WTC11 (cell line): ENCODE results near the gene POLK. TPM values are rescaled to one million over a fixed set of nuclear protein-coding genes. Genes with fewer than 3 reads are reported as not detected.

ENCODE experiments used
- ATAC-seq: fragments of 200-7000 bp; cut with Tn5 transposase; 2 replicates; pipeline ENCODE4 v1.10.0; 2021; ENCODE audit warnings: mild to moderate bottlenecking, moderate library complexity
- CTCF ChIA-PET: fragments of 300-600 bp; sonication (Branson Sonifier 250); formaldehyde crosslinking; loops from one replicate; lab custom pipeline; 2021; ENCODE audit warnings: antibody characterized with exemption; lab: Charles Lee
- POLR2A ChIA-PET: fragments of 350-600 bp; sonication (Branson Sonifier 250); formaldehyde crosslinking; loops from one replicate; lab custom pipeline; 2021; ENCODE audit warnings: antibody characterized with exemption; lab: Charles Lee
- DNase-seq: peaks from one replicate; pipeline ENCODE4 v3.0.0; 2021; ENCODE audit warnings: low spot score
- H3K27ac Mint-ChIP-seq: 2 replicates; pipeline ENCODE4 v1.8.0; 2021; ENCODE audit warnings: mixed read lengths
- H3K27me3 Mint-ChIP-seq: 2 replicates; pipeline ENCODE4 v1.8.0; 2021; ENCODE audit warnings: low read depth, mild to moderate bottlenecking, moderate library complexity, mixed read lengths
- H3K36me3 Mint-ChIP-seq: 2 replicates; pipeline ENCODE4 v1.8.0; 2021; ENCODE audit warnings: mixed read lengths
- H3K4me1 Mint-ChIP-seq: 2 replicates; pipeline ENCODE4 v1.8.0; 2022; ENCODE audit warnings: mixed read lengths
- H3K4me3 Mint-ChIP-seq: 2 replicates; pipeline ENCODE4 v1.8.0; 2021; ENCODE audit warnings: mild to moderate bottlenecking, moderate library complexity, mixed read lengths
- H3K9me3 Mint-ChIP-seq: 2 replicates; pipeline ENCODE4 v1.8.0; 2021; ENCODE audit warnings: mixed read lengths
- AFF4 ChIP-seq: sonication (generic); formaldehyde crosslinking; IDR thresholded peaks from 2 replicates; pipeline ENCODE4 v1.8.1; 2023; ENCODE audit warnings: mild to moderate bottlenecking, missing genetic modification reagents, borderline replicate concordance
- ARID4B ChIP-seq: sonication (generic); formaldehyde crosslinking; IDR thresholded peaks from 2 replicates; pipeline ENCODE4 v1.8.0; 2023; ENCODE audit warnings: missing genetic modification reagents, mild to moderate bottlenecking, borderline replicate concordance
- ATF1 ChIP-seq: sonication (generic); formaldehyde crosslinking; IDR thresholded peaks from 2 replicates; pipeline ENCODE4 v1.8.1; 2023; ENCODE audit warnings: mild to moderate bottlenecking, moderate library complexity, missing genetic modification reagents
- CREB1 ChIP-seq: sonication (generic); formaldehyde crosslinking; IDR thresholded peaks from 2 replicates; pipeline ENCODE4 v1.8.0; 2023; ENCODE audit warnings: mild to moderate bottlenecking, missing genetic modification reagents
- EMX1 ChIP-seq: fragments of 250-450 bp; sonication (Bioruptor Pico); IDR thresholded peaks from 2 replicates; pipeline ENCODE4 v1.8.0; 2021; ENCODE audit warnings: mild to moderate bottlenecking
- FOXJ3 ChIP-seq: sonication (generic); formaldehyde crosslinking; IDR thresholded peaks from 2 replicates; pipeline ENCODE4 v1.9.0; 2021; ENCODE audit warnings: missing genetic modification reagents, mild to moderate bottlenecking, borderline replicate concordance
- FOXP1 ChIP-seq: sonication (generic); formaldehyde crosslinking; IDR thresholded peaks from 2 replicates; pipeline ENCODE4 v1.8.0; 2022; ENCODE audit warnings: missing genetic modification reagents, mild to moderate bottlenecking, moderate library complexity, borderline replicate concordance
- GRHL2 ChIP-seq: fragments of 250-450 bp; sonication (Bioruptor Pico); IDR thresholded peaks from 2 replicates; pipeline ENCODE4 v1.8.0; 2022; ENCODE audit warnings: mild to moderate bottlenecking, moderate library complexity; ENCODE audit not compliant: insufficient replicate concordance, severe bottlenecking
- GTF2I ChIP-seq: fragments of 250-450 bp; sonication (Bioruptor Pico); conservative IDR thresholded peaks from 2 replicates; pipeline ENCODE4 v1.4.0; 2021; ENCODE audit warnings: mild to moderate bottlenecking
- HMGA2 ChIP-seq: fragments of 250-450 bp; sonication (Bioruptor Pico); IDR thresholded peaks from 2 replicates; pipeline ENCODE4 v1.4.0; 2021; ENCODE audit warnings: mild to moderate bottlenecking, moderate library complexity
- MXD4 ChIP-seq: fragments of 250-450 bp; sonication (Bioruptor Pico); IDR thresholded peaks from 2 replicates; pipeline ENCODE4 v1.8.0; 2021; ENCODE audit warnings: mild to moderate bottlenecking, moderate library complexity, borderline replicate concordance
- NFATC4 ChIP-seq: fragments of 250-450 bp; sonication (Bioruptor Pico); IDR thresholded peaks from 2 replicates; pipeline ENCODE4 v1.9.0; 2021; ENCODE audit warnings: mild to moderate bottlenecking
- NFE2L1 ChIP-seq: sonication (generic); formaldehyde crosslinking; IDR thresholded peaks from 2 replicates; pipeline ENCODE4 v1.8.1; 2023; ENCODE audit warnings: missing genetic modification reagents
- RORB ChIP-seq: fragments of 250-450 bp; sonication (Bioruptor Pico); IDR thresholded peaks from 2 replicates; pipeline ENCODE4 v1.9.0; 2021; ENCODE audit warnings: mild to moderate bottlenecking
- SP1 ChIP-seq: sonication (generic); formaldehyde crosslinking; conservative IDR thresholded peaks from 2 replicates; pipeline ENCODE4 v1.8.1; 2022; ENCODE audit warnings: missing genetic modification reagents
- TP53 ChIP-seq: sonication (generic); formaldehyde crosslinking; IDR thresholded peaks from 2 replicates; pipeline ENCODE4 v1.8.1; 2023; ENCODE audit warnings: mild to moderate bottlenecking, missing genetic modification reagents
- ZNF263 ChIP-seq: sonication (generic); formaldehyde crosslinking; IDR thresholded peaks from 2 replicates; pipeline ENCODE4 v1.8.1; 2022; ENCODE audit warnings: low read depth, mild to moderate bottlenecking, moderate library complexity, missing genetic modification reagents
- ZNF317 ChIP-seq: sonication (generic); formaldehyde crosslinking; IDR thresholded peaks from 2 replicates; pipeline ENCODE4 v1.8.1; 2023; ENCODE audit warnings: low read depth, mild to moderate bottlenecking, moderate library complexity, missing genetic modification reagents, borderline replicate concordance
- ZNF396 ChIP-seq: fragments of 250-450 bp; sonication (Bioruptor Pico); IDR thresholded peaks from 2 replicates; pipeline ENCODE4 v1.8.0; 2021; ENCODE audit warnings: mild to moderate bottlenecking, moderate library complexity, borderline replicate concordance
- ZSCAN18 ChIP-seq: fragments of 250-450 bp; sonication (Bioruptor Pico); IDR thresholded peaks from 2 replicates; pipeline ENCODE4 v2.1.2; 2022; ENCODE audit warnings: mild to moderate bottlenecking, moderate library complexity
- total RNA-seq: library from RNA; stranded (reverse); gene quantifications from 3 replicates; pipeline ENCODE4 v1.2.3, GENCODE V29; 2021
- TF ChIP-seq, protein P1 (sequence below): sonication (generic); formaldehyde crosslinking; IDR thresholded peaks from 2 replicates; pipeline ENCODE4 v1.8.0; 2022; ENCODE audit warnings: mild to moderate bottlenecking, missing genetic modification reagents
- TF ChIP-seq, protein P2 (sequence below): sonication (generic); formaldehyde crosslinking; IDR thresholded peaks from 2 replicates; pipeline ENCODE4 v1.8.1; 2022; ENCODE audit warnings: low read depth, mild to moderate bottlenecking, moderate library complexity, missing genetic modification reagents, borderline replicate concordance
- TF ChIP-seq, protein P3 (sequence below): sonication (generic); formaldehyde crosslinking; IDR thresholded peaks from 2 replicates; pipeline ENCODE4 v1.8.0; 2022; ENCODE audit warnings: mild to moderate bottlenecking, missing genetic modification reagents

Gene POLK
- total RNA-seq, 1 experiment from 2014 or later = 7.1 TPM

DNA sequence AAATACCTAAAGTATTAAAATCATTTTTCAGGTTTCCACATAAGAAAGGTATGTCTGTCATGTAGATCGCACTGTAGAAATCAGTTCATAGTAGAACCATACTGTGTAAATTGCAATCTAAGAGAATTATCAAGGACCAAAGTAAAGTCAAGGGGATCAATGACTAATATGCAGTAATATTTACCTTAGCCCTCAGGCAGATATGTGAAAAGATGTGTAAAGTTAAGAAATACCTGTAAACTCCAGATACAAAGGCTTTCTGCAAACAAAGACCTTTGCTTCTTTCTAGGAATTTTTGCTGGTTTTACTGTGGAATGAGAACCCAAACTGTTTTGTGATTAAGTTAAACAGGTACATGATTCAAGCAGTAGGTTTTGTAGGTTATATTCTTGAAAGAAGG lies 11.6 kb downstream of the POLK start:
- H3K27ac Mint-ChIP-seq = no peak overlapping the region
- no peaks in the 10 kb centered on the region for H3K4me1 Mint-ChIP-seq
- H3K9me3 Mint-ChIP-seq = peaks cover 24% of the 10 kb centered on the region
- H3K36me3 Mint-ChIP-seq = peaks cover 15% of the 10 kb centered on the region
- DNase-seq (no peak), ATAC-seq (no peak)
- POLR2A ChIA-PET = no interaction called here
- no peak overlapping the region for H3K4me3 Mint-ChIP-seq
- no peaks in the 10 kb centered on the region for H3K27me3 Mint-ChIP-seq
- TF ChIP-seq, protein P1, sequence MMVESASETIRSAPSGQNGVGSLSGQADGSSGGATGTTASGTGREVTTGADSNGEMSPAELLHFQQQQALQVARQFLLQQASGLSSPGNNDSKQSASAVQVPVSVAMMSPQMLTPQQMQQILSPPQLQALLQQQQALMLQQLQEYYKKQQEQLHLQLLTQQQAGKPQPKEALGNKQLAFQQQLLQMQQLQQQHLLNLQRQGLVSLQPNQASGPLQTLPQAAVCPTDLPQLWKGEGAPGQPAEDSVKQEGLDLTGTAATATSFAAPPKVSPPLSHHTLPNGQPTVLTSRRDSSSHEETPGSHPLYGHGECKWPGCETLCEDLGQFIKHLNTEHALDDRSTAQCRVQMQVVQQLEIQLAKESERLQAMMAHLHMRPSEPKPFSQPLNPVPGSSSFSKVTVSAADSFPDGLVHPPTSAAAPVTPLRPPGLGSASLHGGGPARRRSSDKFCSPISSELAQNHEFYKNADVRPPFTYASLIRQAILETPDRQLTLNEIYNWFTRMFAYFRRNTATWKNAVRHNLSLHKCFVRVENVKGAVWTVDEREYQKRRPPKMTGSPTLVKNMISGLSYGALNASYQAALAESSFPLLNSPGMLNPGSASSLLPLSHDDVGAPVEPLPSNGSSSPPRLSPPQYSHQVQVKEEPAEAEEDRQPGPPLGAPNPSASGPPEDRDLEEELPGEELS (CRISPR knock-in tag) = no peak
- TF ChIP-seq ZNF396 (CRISPR knock-in tag) (no peak), RORB (CRISPR knock-in tag) (no peak), GTF2I (CRISPR knock-in tag) (no peak), CREB1 (CRISPR knock-in tag) (no peak), HMGA2 (CRISPR knock-in tag) (no peak), EMX1 (no peak), NFATC4 (CRISPR knock-in tag) (no peak), FOXP1 (CRISPR knock-in tag) (no peak), SP1 (CRISPR knock-in tag) (no peak), MXD4 (CRISPR knock-in tag) (no peak), ZSCAN18 (CRISPR knock-in tag) (no peak), TP53 (CRISPR knock-in tag) (no peak), NFE2L1 (no peak), ZNF263 (CRISPR knock-in tag) (no peak), ATF1 (no peak), FOXJ3 (CRISPR knock-in tag) (no peak)
- TF ChIP-seq, protein P2, sequence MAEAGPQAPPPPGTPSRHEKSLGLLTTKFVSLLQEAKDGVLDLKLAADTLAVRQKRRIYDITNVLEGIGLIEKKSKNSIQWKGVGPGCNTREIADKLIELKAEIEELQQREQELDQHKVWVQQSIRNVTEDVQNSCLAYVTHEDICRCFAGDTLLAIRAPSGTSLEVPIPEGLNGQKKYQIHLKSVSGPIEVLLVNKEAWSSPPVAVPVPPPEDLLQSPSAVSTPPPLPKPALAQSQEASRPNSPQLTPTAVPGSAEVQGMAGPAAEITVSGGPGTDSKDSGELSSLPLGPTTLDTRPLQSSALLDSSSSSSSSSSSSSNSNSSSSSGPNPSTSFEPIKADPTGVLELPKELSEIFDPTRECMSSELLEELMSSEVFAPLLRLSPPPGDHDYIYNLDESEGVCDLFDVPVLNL (CRISPR knock-in tag) = no peak
- TF ChIP-seq, all 79 proteins: peak for 0
- CTCF ChIA-PET = no interaction called here

- POLR2A ChIA-PET = no interaction called here
- ATAC-seq (no peak), DNase-seq (no peak)
- Mint-ChIP-seq H3K36me3 (peaks cover 15% of the 10 kb centered on the region), H3K27ac (no peak overlapping the region), H3K27me3 (no peaks in the 10 kb centered on the region), H3K4me1 (peaks cover 2% of the 10 kb centered on the region), H3K9me3 (peaks cover 24% of the 10 kb centered on the region), H3K4me3 (no peak overlapping the region)
- CTCF ChIA-PET = no interaction called here
- TF ChIP-seq, protein P3, sequence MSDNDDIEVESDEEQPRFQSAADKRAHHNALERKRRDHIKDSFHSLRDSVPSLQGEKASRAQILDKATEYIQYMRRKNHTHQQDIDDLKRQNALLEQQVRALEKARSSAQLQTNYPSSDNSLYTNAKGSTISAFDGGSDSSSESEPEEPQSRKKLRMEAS (CRISPR knock-in tag) = no peak
- TF ChIP-seq ZNF317 (CRISPR knock-in tag) (no peak), AFF4 (CRISPR knock-in tag) (no peak), NFATC4 (CRISPR knock-in tag) (no peak), CREB1 (CRISPR knock-in tag) (no peak), ARID4B (CRISPR knock-in tag) (no peak), GRHL2 (CRISPR knock-in tag) (no peak)
Measured at GRCh38 chr5:75524071-75524470, 12.4 kb downstream of the POLK start.
